Measurements from ENCODE around the gene NDUFS8.

DNA sequence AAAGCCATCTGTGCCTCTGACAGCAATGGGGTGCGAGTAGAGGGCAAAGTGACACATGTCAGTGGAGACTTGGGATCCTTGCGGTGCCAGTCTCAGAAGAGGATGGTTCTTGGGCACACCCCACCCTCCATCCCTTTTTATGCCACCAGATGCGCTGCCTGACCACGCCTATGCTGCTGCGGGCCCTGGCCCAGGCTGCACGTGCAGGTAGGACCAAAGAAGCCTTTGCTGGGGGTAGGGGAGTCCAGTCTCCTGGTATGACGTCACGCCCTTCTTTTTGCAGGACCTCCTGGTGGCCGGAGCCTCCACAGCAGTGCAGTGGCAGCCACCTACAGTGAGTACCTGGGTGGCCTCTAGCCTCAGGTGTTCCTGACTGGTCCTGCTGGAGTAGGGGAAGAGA, 1.5 kb downstream of the NDUFS8 start:
- TF ChIP-seq POLR2A (IDR thresholded peaks at IDR 0.05; ENCODE audit: low read depth, low read length) (no peak), FOS (IDR thresholded peaks at IDR 0.05; ENCODE audit: low read depth, low read length) (no peak), MAZ (IDR thresholded peaks at IDR 0.05; ENCODE audit: borderline replicate concordance, low read depth, low read length) (no peak), RCOR1 (IDR thresholded peaks at IDR 0.05; ENCODE audit: insufficient replicate concordance, low read length) (no peak), MXI1 (IDR thresholded peaks at IDR 0.05; ENCODE audit: borderline replicate concordance, low read depth, low read length) (no peak), NFE2L2 (IDR thresholded peaks at IDR 0.05; ENCODE audit: low read depth, low read length) (no peak), RAD21 (IDR thresholded peaks at IDR 0.05; ENCODE audit: low read length) (no peak)
- TF ChIP-seq, protein P1, sequence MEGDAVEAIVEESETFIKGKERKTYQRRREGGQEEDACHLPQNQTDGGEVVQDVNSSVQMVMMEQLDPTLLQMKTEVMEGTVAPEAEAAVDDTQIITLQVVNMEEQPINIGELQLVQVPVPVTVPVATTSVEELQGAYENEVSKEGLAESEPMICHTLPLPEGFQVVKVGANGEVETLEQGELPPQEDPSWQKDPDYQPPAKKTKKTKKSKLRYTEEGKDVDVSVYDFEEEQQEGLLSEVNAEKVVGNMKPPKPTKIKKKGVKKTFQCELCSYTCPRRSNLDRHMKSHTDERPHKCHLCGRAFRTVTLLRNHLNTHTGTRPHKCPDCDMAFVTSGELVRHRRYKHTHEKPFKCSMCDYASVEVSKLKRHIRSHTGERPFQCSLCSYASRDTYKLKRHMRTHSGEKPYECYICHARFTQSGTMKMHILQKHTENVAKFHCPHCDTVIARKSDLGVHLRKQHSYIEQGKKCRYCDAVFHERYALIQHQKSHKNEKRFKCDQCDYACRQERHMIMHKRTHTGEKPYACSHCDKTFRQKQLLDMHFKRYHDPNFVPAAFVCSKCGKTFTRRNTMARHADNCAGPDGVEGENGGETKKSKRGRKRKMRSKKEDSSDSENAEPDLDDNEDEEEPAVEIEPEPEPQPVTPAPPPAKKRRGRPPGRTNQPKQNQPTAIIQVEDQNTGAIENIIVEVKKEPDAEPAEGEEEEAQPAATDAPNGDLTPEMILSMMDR (conservative IDR thresholded peaks at IDR 0.05; ENCODE audit: low read depth, low read length), result no peak
